H1 (cell line): Measurements from ENCODE around the gene NOL8. TPM values are rescaled to one million over a fixed set of nuclear protein-coding genes. Genes with fewer than 3 reads are reported as not detected.

ENCODE experiments used
- CTCF ChIA-PET: fragments of 300-600 bp; sonication (Branson Sonifier 250); formaldehyde crosslinking; loops from one replicate; lab custom pipeline; 2021; ENCODE audit not compliant: partially characterized antibody; lab: Charles Lee
- POLR2A ChIA-PET: fragments of 300-600 bp; sonication (Branson Sonifier 250); formaldehyde crosslinking; loops from one replicate; lab custom pipeline; 2021; ENCODE audit warnings: inconsistent platforms; ENCODE audit not compliant: partially characterized antibody; lab: Charles Lee
- DNase-seq, 2 experiments: peaks; one replicate each; pipeline versions ENCODE4 v3.0.0 to v3.0.0-alpha.2; 2010 to 2022; ENCODE audit warnings: low spot score in 2 of 2, low read depth in 1 of 2, mixed read lengths in 1 of 2
- FAIRE-seq: peaks from 2 replicates; lab custom pipeline; 2011; peaks lifted over from hg19 to GRCh38; lab: Jason Lieb, UNC
- H2AFZ ChIP-seq: 2 replicates; pipeline ENCODE4 v1.8.1; 2012; ENCODE audit warnings: low read length, inconsistent platforms
- H2AK5ac ChIP-seq: 2 replicates; pipeline ENCODE4 v1.6.1; 2013; ENCODE audit warnings: low read depth, low read length
- H2BK120ac ChIP-seq: replicated peaks from 2 replicates; pipeline ENCODE3; 2013; ENCODE audit warnings: low read depth, low read length, inconsistent platforms
- H2BK12ac ChIP-seq: 2 replicates; pipeline ENCODE4 v1.6.1; 2013; ENCODE audit warnings: low read depth, low read length
- H2BK15ac ChIP-seq: 2 replicates; pipeline ENCODE4 v1.6.1; 2013; ENCODE audit warnings: low read length
- H2BK20ac ChIP-seq: 2 replicates; pipeline ENCODE4 v1.6.1; 2013; ENCODE audit warnings: low read length
- H2BK5ac ChIP-seq: 2 replicates; pipeline ENCODE4 v1.6.1; 2013; ENCODE audit warnings: low read depth, low read length
- H3K14ac ChIP-seq: 2 replicates; pipeline ENCODE4 v1.6.1; 2013; ENCODE audit warnings: inconsistent platforms; ENCODE audit not compliant: insufficient read length
- H3K18ac ChIP-seq: 2 replicates; pipeline ENCODE4 v1.6.1; 2013; ENCODE audit warnings: low read length; ENCODE audit errors: extremely low read depth
- H3K23ac ChIP-seq: 2 replicates; pipeline ENCODE4 v1.6.1; 2013; ENCODE audit warnings: inconsistent platforms; ENCODE audit not compliant: insufficient read length
- H3K23me2 ChIP-seq: 2 replicates; pipeline ENCODE4 v1.6.1; 2013; ENCODE audit warnings: low read depth, low read length
- H3K27ac ChIP-seq: 2 replicates; pipeline ENCODE4 v1.6.1; 2011; ENCODE audit warnings: low read depth, low read length, inconsistent platforms
- H3K27me3 ChIP-seq, 4 experiments: replicated peaks in 1 of 4; 1 replicate in 1 of 4; 2 replicates in 3 of 4; pipeline versions ENCODE4 v1.6.1 to v1.8.1; 2011 to 2013; ENCODE audit warnings: low read length in 3 of 4, mild to moderate bottlenecking in 3 of 4, inconsistent platforms in 2 of 4, mixed read lengths in 2 of 4, moderate library complexity in 1 of 4; ENCODE audit not compliant: control insufficient read depth in 3 of 4, insufficient read depth in 3 of 4; ENCODE audit errors: extremely low read depth in 1 of 4
- H3K36me3 ChIP-seq, 4 experiments: 2 replicates each; pipeline versions ENCODE4 v1.6.1 to v1.8.1; 2011 to 2013; ENCODE audit warnings: mild to moderate bottlenecking in 4 of 4, low read length in 3 of 4, moderate library complexity in 2 of 4, control low read depth in 1 of 4, inconsistent platforms in 1 of 4; ENCODE audit not compliant: insufficient read depth in 4 of 4, control insufficient read depth in 2 of 4
- H3K4ac ChIP-seq: replicated peaks from 2 replicates; pipeline ENCODE3; 2013; ENCODE audit warnings: low read length, low read depth, mixed read lengths, inconsistent platforms; ENCODE audit not compliant: insufficient read length
- H3K4me1 ChIP-seq, 4 experiments: replicated peaks in 1 of 4; 1 replicate in 1 of 4; 2 replicates in 3 of 4; pipeline versions ENCODE4 v1.6.1 to v1.8.1; 2011 to 2013; ENCODE audit warnings: low read length in 3 of 4, inconsistent platforms in 2 of 4, mixed read lengths in 1 of 4; ENCODE audit not compliant: insufficient read depth in 4 of 4, control insufficient read depth in 3 of 4
- H3K4me2 ChIP-seq, 2 experiments: 2 replicates each; pipeline versions ENCODE4 v1.6.1 to v1.8.1; 2011 to 2013; ENCODE audit warnings: low read depth in 2 of 2, low read length in 2 of 2, control low read depth in 1 of 2, inconsistent platforms in 1 of 2, mild to moderate bottlenecking in 1 of 2; ENCODE audit not compliant: insufficient read depth in 1 of 2
- H3K4me3 ChIP-seq, 4 experiments: fragments of 200-600, 300-600 bp in 1 of 4; sonication (generic), shearing (Covaris generic), sonication (Bioruptor Twin) in 1 of 4; 2 replicates each; pipeline versions ENCODE4 v1.5.1 to v1.8.1; 2011 to 2016; ENCODE audit warnings: low read length in 4 of 4, low read depth in 3 of 4, control low read depth in 2 of 4, inconsistent platforms in 2 of 4, mild to moderate bottlenecking in 2 of 4, mixed read lengths in 1 of 4, moderate library complexity in 1 of 4; ENCODE audit not compliant: insufficient read depth in 2 of 4; ENCODE audit errors: extremely low read depth in 1 of 4
- H3K56ac ChIP-seq: replicated peaks from 2 replicates; pipeline ENCODE3; 2013; ENCODE audit warnings: low read depth, mild to moderate bottlenecking, mixed read lengths, low read length, inconsistent platforms; ENCODE audit not compliant: insufficient read length
- H3K79me1 ChIP-seq: 2 replicates; pipeline ENCODE4 v1.6.1; 2013; ENCODE audit warnings: low read depth, low read length, control low read depth
- H3K79me2 ChIP-seq, 2 experiments: 2 replicates each; pipeline versions ENCODE4 v1.6.1 to v1.8.1; 2012 to 2013; ENCODE audit warnings: low read length in 2 of 2, mild to moderate bottlenecking in 2 of 2, inconsistent platforms in 1 of 2; ENCODE audit not compliant: insufficient read depth in 2 of 2, control insufficient read depth in 1 of 2
- H3K9ac ChIP-seq, 4 experiments: replicated peaks in 1 of 4; 1 replicate in 1 of 4; 2 replicates in 3 of 4; pipeline versions ENCODE4 v1.6.1 to v1.8.1; 2011 to 2013; ENCODE audit warnings: low read depth in 3 of 4, low read length in 3 of 4, control low read depth in 2 of 4, mild to moderate bottlenecking in 2 of 4, moderate library complexity in 2 of 4, inconsistent platforms in 1 of 4; ENCODE audit errors: extremely low read depth in 1 of 4
- H3K9me3 ChIP-seq, 2 experiments: 2 replicates each; pipeline versions ENCODE4 v1.6.1 to v1.8.1; 2012 to 2013; ENCODE audit warnings: mild to moderate bottlenecking in 2 of 2, moderate library complexity in 2 of 2, control low read depth in 1 of 2, inconsistent platforms in 1 of 2, low read depth in 1 of 2, low read length in 1 of 2, mixed read lengths in 1 of 2; ENCODE audit not compliant: insufficient read depth in 2 of 2
- H4K20me1 ChIP-seq, 2 experiments: replicated peaks in 1 of 2; 2 replicates each; pipeline versions ENCODE3 to v1.8.1; 2011 to 2013; ENCODE audit warnings: inconsistent platforms in 2 of 2, low read length in 2 of 2, mild to moderate bottlenecking in 1 of 2; ENCODE audit not compliant: insufficient read depth in 2 of 2, control insufficient read depth in 1 of 2
- H4K5ac ChIP-seq: 2 replicates; pipeline ENCODE4 v1.6.1; 2013; ENCODE audit warnings: low read length, low read depth, mixed read lengths, inconsistent platforms; ENCODE audit not compliant: insufficient read length
- H4K8ac ChIP-seq: 2 replicates; pipeline ENCODE4 v1.8.0; 2013; ENCODE audit warnings: mild to moderate bottlenecking, moderate library complexity, low read length, inconsistent platforms; ENCODE audit not compliant: insufficient read depth; ENCODE audit errors: extremely low read depth
- H4K91ac ChIP-seq: replicated peaks from 2 replicates; pipeline ENCODE3; 2013; ENCODE audit warnings: low read length, mixed read lengths, inconsistent platforms; ENCODE audit not compliant: insufficient read length
- ASH2L ChIP-seq: fragments of 200-600, 300-600 bp; sonication (generic); IDR thresholded peaks from one replicate; pipeline ENCODE4 v1.7.1; 2017; ENCODE audit warnings: low read length
- CREB1 ChIP-seq: IDR thresholded peaks from 2 replicates; pipeline ENCODE4 v1.6.1; 2012; ENCODE audit warnings: inconsistent platforms
- EZH2 ChIP-seq: fragments of 200-600 bp; sonication (generic); IDR thresholded peaks from 2 replicates; pipeline ENCODE4 v1.7.1; 2012; ENCODE audit warnings: low read depth, mild to moderate bottlenecking, moderate library complexity, low read length, inconsistent platforms; ENCODE audit not compliant: severe bottlenecking
- FOSL1 ChIP-seq: IDR thresholded peaks from 2 replicates; pipeline ENCODE4 v1.6.1; 2011; ENCODE audit warnings: mild to moderate bottlenecking, low read depth, low read length, moderate library complexity; ENCODE audit not compliant: insufficient read depth
- GTF2F1 ChIP-seq: IDR thresholded peaks from 2 replicates; pipeline ENCODE4 v1.6.1; 2012; ENCODE audit warnings: low read depth, low read length, improper control_type of control experiment, borderline replicate concordance
- KDM5A ChIP-seq: fragments of 200-600 bp; IDR thresholded peaks from 2 replicates; pipeline ENCODE4 v1.7.1; 2012; ENCODE audit warnings: mild to moderate bottlenecking, low read length, inconsistent platforms, mixed read lengths
- MAX ChIP-seq: IDR thresholded peaks from 2 replicates; pipeline ENCODE4 v1.6.1; 2012; ENCODE audit warnings: inconsistent platforms
- SAP30 ChIP-seq: fragments of 300-600 bp; sonication (generic); IDR thresholded peaks from 2 replicates; pipeline ENCODE4 v1.7.1; 2012; ENCODE audit warnings: low read length, moderate library complexity, mild to moderate bottlenecking, inconsistent platforms; ENCODE audit not compliant: insufficient read depth, insufficient replicate concordance
- SIN3A ChIP-seq, 2 experiments: IDR thresholded peaks in 1 of 2; conservative IDR thresholded peaks in 1 of 2; 2 replicates each; pipeline ENCODE4 v1.6.1; 2011 to 2012; ENCODE audit warnings: low read length in 2 of 2, improper control_type of control experiment in 1 of 2, low read depth in 1 of 2, mild to moderate bottlenecking in 1 of 2
- WGBS, 2 experiments: shearing (Covaris generic) in 1 of 2; methylation state at CpG; one replicate each; pipeline versions ENCODE4 v1.1.6 to v1.1.7; 2013 to 2015; ENCODE audit warnings: low lambda C conversion rate in 2 of 2, mixed read lengths in 2 of 2, inconsistent platforms in 1 of 2, low coverage in 1 of 2, missing lambda C conversion rate in 1 of 2; ENCODE audit not compliant: insufficient replicate concordance in 2 of 2, insufficient coverage in 1 of 2, insufficient read length in 1 of 2; ENCODE audit errors: extremely low coverage in 1 of 2, missing lambda C conversion rate in 1 of 2; 5-methylcytosine and 5-hydroxymethylcytosine counted together
- polyA plus RNA-seq, 7 experiments: library from polyadenylated mRNA; depleted of rRNA in 3 of 7; stranded (reverse) in 5 of 7; unstranded in 2 of 7; fragments of >200 nt in 5 of 7; fragments of 200-250 nt in 2 of 7; gene quantifications; 1 replicate in 5 of 7; 2 replicates in 1 of 7; 4 replicates in 1 of 7; pipeline versions ENCODE4 v1.2.1 to v1.2.3, GENCODE V29; 2011 to 2013; ENCODE audit warnings: missing spikeins in 2 of 7, mixed read lengths in 2 of 7
- total RNA-seq: library from RNA; stranded (reverse); fragmentation: NEBNext Ultra II Directional; extraction: Animal tissue kit (Norgen Biotek cat#: 25700); gene quantifications from 2 replicates; pipeline ENCODE4 v1.2.1, GENCODE V29; 2021

Gene NOL8
- total and polyA plus RNA-seq, 2 of the 8 experiments (the other 6 are each of a cell fraction or from before 2014, with no cell fraction given): 6.2 to 30.4 TPM

- POLR2A ChIA-PET: interaction anchor here (1.8 to 5.8 kb wide), 7 partner anchors 11 to 27 kb away, joined by 7 to 66 read pairs (median 14); no protein-coding TSS in a partner anchor
- H3K56ac ChIP-seq: no peak overlapping the region
- no peak overlapping the region for H2AK5ac ChIP-seq
Measured at GRCh38 chr9:92265154-92265553, 60.0 kb downstream of the NOL8 start.

More at GRCh38 chr9:92265154-92265553, 60.0 kb downstream of the NOL8 start:
- Histone ChIP-seq H2BK15ac (no peak overlapping the region), H3K4me3 (no peak overlapping the region), H3K23me2 (no peaks in the 10 kb centered on the region), H3K14ac (no peak overlapping the region), H3K18ac (no peak overlapping the region), H3K36me3 (peaks cover 61 to 99% (median 92%) of the 10 kb centered on the region in 4 experiments), H2BK5ac (no peak overlapping the region), H2BK12ac (no peak overlapping the region), H2AFZ (no peak overlapping the region), H3K27ac (no peak overlapping the region), H3K9me3 (no peaks in the 10 kb centered on the region), H3K4me2 (no peak overlapping the region), H4K91ac (no peak overlapping the region), H3K9ac (no peak overlapping the region), H2BK120ac (no peak overlapping the region), H4K20me1 (peaks cover 3 to 6% of the 10 kb centered on the region in 2 experiments), H3K23ac (no peak overlapping the region), H3K79me1 (no peaks in the 10 kb centered on the region), H2BK20ac (no peak overlapping the region), H4K5ac (no peak overlapping the region), H3K4ac (no peak overlapping the region), H3K27me3 (no peaks in the 10 kb centered on the region), H4K8ac (no peak overlapping the region), H3K79me2 (no peaks in the 10 kb centered on the region), H3K4me1 (no peaks in the 10 kb centered on the region)
- CTCF ChIA-PET: interaction anchor here (0.6 to 0.9 kb wide), 3 partner anchors 10 to 1296 kb away, joined by 3 to 4 read pairs (median 3); no protein-coding TSS in a partner anchor
- TF ChIP-seq GTF2F1 (no peak), EZH2 (no peak), ASH2L (no peak), MAX (no peak), FOSL1 (no peak), KDM5A (no peak), CREB1 (no peak), SIN3A (conservative IDR thresholded peaks at IDR 0.05 in 1 of 2, IDR thresholded peaks at IDR 0.05 in 1 of 2; ENCODE audit: low read depth in 1 of 2, low read length in 2 of 2) (no peak), SAP30 (no peak)
- WGBS, 2 experiments: 96% methylated on average over 3 of the region's 3 CpGs; no CpG with 5 or more reads in 1 of the 2 experiments
- FAIRE-seq (no peak), DNase-seq (no peak)
